Measurements from ENCODE around the gene TCP10L.
"Not testable (repeated sequence)": the region's sequence is repeated elsewhere in the genome, so short reads cannot be mapped to it uniquely, and the experiment has no call there.

The TCP10L gene

GRCh38 chr21:32533053-32533452 lies 52.3 kb downstream of the TCP10L start:
- no peak for TF ChIP-seq MYC (IDR thresholded peaks at IDR 0.05; ENCODE audit: low read depth, low read length)
- TF ChIP-seq MAX (IDR thresholded peaks at IDR 0.05; ENCODE audit: low read depth, low read length) = no peak
- no peak for TF ChIP-seq POLR2A (IDR thresholded peaks at IDR 0.05; ENCODE audit: extremely low read depth, insufficient read length)
- TF ChIP-seq CTCF (IDR thresholded peaks at IDR 0.05; ENCODE audit: low read depth, low read length) = no peak
- no peak for DNase-seq (ENCODE audit: low read depth)
- H3K4me3 ChIP-seq (ENCODE audit: low read depth, low read length) = no peak overlapping the region

- no peak overlapping the region for H3K4me3 ChIP-seq (ENCODE audit: low read depth, low read length)
- no peak for DNase-seq (ENCODE audit: low read depth)
- TF ChIP-seq POLR2A (IDR thresholded peaks at IDR 0.05; ENCODE audit: extremely low read depth, insufficient read length) (no peak), CTCF (IDR thresholded peaks at IDR 0.05; ENCODE audit: low read depth, low read length) (no peak), MAX (IDR thresholded peaks at IDR 0.05; ENCODE audit: low read depth, low read length) (no peak), MYC (IDR thresholded peaks at IDR 0.05; ENCODE audit: low read depth, low read length) (no peak)
These were observed 52.7 kb downstream of the TCP10L start for GRCh38 chr21:32532636-32533035.

GRCh38 chr21:32531561-32531960 lies 53.8 kb downstream of the TCP10L start:
- H3K4me3 ChIP-seq (ENCODE audit: low read depth, low read length); DNase-seq (ENCODE audit: low read depth): not testable (repeated sequence)

- not testable (repeated sequence) for H3K4me3 ChIP-seq (ENCODE audit: low read depth, low read length); DNase-seq (ENCODE audit: low read depth)
These were observed 54.5 kb downstream of the TCP10L start for GRCh38 chr21:32530809-32531208.

GRCh38 chr21:32529679-32530078 lies 55.6 kb downstream of the TCP10L start:
- TF ChIP-seq POLR2A (IDR thresholded peaks at IDR 0.05; ENCODE audit: extremely low read depth, insufficient read length) = no peak
- TF ChIP-seq CTCF (IDR thresholded peaks at IDR 0.05; ENCODE audit: low read depth, low read length) = no peak
- TF ChIP-seq MAX (IDR thresholded peaks at IDR 0.05; ENCODE audit: low read depth, low read length) = no peak
- no peak for TF ChIP-seq MYC (IDR thresholded peaks at IDR 0.05; ENCODE audit: low read depth, low read length)
- DNase-seq (ENCODE audit: low read depth) = no peak

GRCh38 chr21:32525282-32525681 lies 60.0 kb downstream of the TCP10L start:
- H3K4me3 ChIP-seq (ENCODE audit: low read depth, low read length) = no peak overlapping the region
- TF ChIP-seq MAX (IDR thresholded peaks at IDR 0.05; ENCODE audit: low read depth, low read length) (no peak), MYC (IDR thresholded peaks at IDR 0.05; ENCODE audit: low read depth, low read length) (no peak), CTCF (IDR thresholded peaks at IDR 0.05; ENCODE audit: low read depth, low read length) (no peak), POLR2A (IDR thresholded peaks at IDR 0.05; ENCODE audit: extremely low read depth, insufficient read length) (no peak)
- DNase-seq (ENCODE audit: low read depth) = no peak

More at GRCh38 chr21:32529679-32530078, 55.6 kb downstream of the TCP10L start:
- no peak overlapping the region for H3K4me3 ChIP-seq (ENCODE audit: low read depth, low read length)

- H3K4me3 ChIP-seq (ENCODE audit: low read depth, low read length) = no peak overlapping the region
- no peak for TF ChIP-seq MYC (IDR thresholded peaks at IDR 0.05; ENCODE audit: low read depth, low read length)
- TF ChIP-seq POLR2A (IDR thresholded peaks at IDR 0.05; ENCODE audit: extremely low read depth, insufficient read length) = no peak
- TF ChIP-seq MAX (IDR thresholded peaks at IDR 0.05; ENCODE audit: low read depth, low read length) = no peak
- no peak for TF ChIP-seq CTCF (IDR thresholded peaks at IDR 0.05; ENCODE audit: low read depth, low read length)
- no peak for DNase-seq (ENCODE audit: low read depth)
These were observed 61.2 kb downstream of the TCP10L start for GRCh38 chr21:32523988-32524719.

Measured in NB4 (cell line).